WTC11 (cell line): ENCODE results near the gene LOXL1. TPM values are rescaled to one million over a fixed set of nuclear protein-coding genes. Genes with fewer than 3 reads are reported as not detected.

Source experiments
- ATAC-seq: fragments of 200-7000 bp; cut with Tn5 transposase; 2 replicates; pipeline ENCODE4 v1.10.0; 2021; ENCODE audit warnings: mild to moderate bottlenecking, moderate library complexity
- CTCF ChIA-PET: fragments of 300-600 bp; sonication (Branson Sonifier 250); formaldehyde crosslinking; loops from one replicate; lab custom pipeline; 2021; ENCODE audit warnings: antibody characterized with exemption; lab: Charles Lee
- POLR2A ChIA-PET: fragments of 350-600 bp; sonication (Branson Sonifier 250); formaldehyde crosslinking; loops from one replicate; lab custom pipeline; 2021; ENCODE audit warnings: antibody characterized with exemption; lab: Charles Lee
- DNase-seq: peaks from one replicate; pipeline ENCODE4 v3.0.0; 2021; ENCODE audit warnings: low spot score
- H3K27ac Mint-ChIP-seq: 2 replicates; pipeline ENCODE4 v1.8.0; 2021; ENCODE audit warnings: mixed read lengths
- H3K27me3 Mint-ChIP-seq: 2 replicates; pipeline ENCODE4 v1.8.0; 2021; ENCODE audit warnings: low read depth, mild to moderate bottlenecking, moderate library complexity, mixed read lengths
- H3K36me3 Mint-ChIP-seq: 2 replicates; pipeline ENCODE4 v1.8.0; 2021; ENCODE audit warnings: mixed read lengths
- H3K4me1 Mint-ChIP-seq: 2 replicates; pipeline ENCODE4 v1.8.0; 2022; ENCODE audit warnings: mixed read lengths
- H3K4me3 Mint-ChIP-seq: 2 replicates; pipeline ENCODE4 v1.8.0; 2021; ENCODE audit warnings: mild to moderate bottlenecking, moderate library complexity, mixed read lengths
- H3K9me3 Mint-ChIP-seq: 2 replicates; pipeline ENCODE4 v1.8.0; 2021; ENCODE audit warnings: mixed read lengths
- CBFB ChIP-seq: sonication (generic); formaldehyde crosslinking; IDR thresholded peaks from 2 replicates; pipeline ENCODE4 v1.8.1; 2022; ENCODE audit warnings: mild to moderate bottlenecking, low read depth, missing genetic modification reagents
- CREB1 ChIP-seq: sonication (generic); formaldehyde crosslinking; IDR thresholded peaks from 2 replicates; pipeline ENCODE4 v1.8.0; 2023; ENCODE audit warnings: mild to moderate bottlenecking, missing genetic modification reagents
- CREM ChIP-seq: sonication (generic); formaldehyde crosslinking; IDR thresholded peaks from 2 replicates; pipeline ENCODE4 v1.8.1; 2022; ENCODE audit warnings: mild to moderate bottlenecking, missing genetic modification reagents, moderate library complexity
- CTCF ChIP-seq: fragments of 200-600 bp; IDR thresholded peaks from 2 replicates; pipeline ENCODE4 v1.8.0; 2022; ENCODE audit warnings: antibody characterized with exemption
- E2F4 ChIP-seq: sonication (generic); formaldehyde crosslinking; IDR thresholded peaks from 2 replicates; pipeline ENCODE4 v1.8.1; 2022; ENCODE audit warnings: low read depth, mild to moderate bottlenecking, moderate library complexity, missing genetic modification reagents, borderline replicate concordance
- FOXJ3 ChIP-seq: sonication (generic); formaldehyde crosslinking; IDR thresholded peaks from 2 replicates; pipeline ENCODE4 v1.9.0; 2021; ENCODE audit warnings: missing genetic modification reagents, mild to moderate bottlenecking, borderline replicate concordance
- GTF2I ChIP-seq: fragments of 250-450 bp; sonication (Bioruptor Pico); conservative IDR thresholded peaks from 2 replicates; pipeline ENCODE4 v1.4.0; 2021; ENCODE audit warnings: mild to moderate bottlenecking
- HMGA2 ChIP-seq: fragments of 250-450 bp; sonication (Bioruptor Pico); IDR thresholded peaks from 2 replicates; pipeline ENCODE4 v1.4.0; 2021; ENCODE audit warnings: mild to moderate bottlenecking, moderate library complexity
- NR3C1 ChIP-seq: sonication (generic); formaldehyde crosslinking; conservative IDR thresholded peaks from 2 replicates; pipeline ENCODE4 v1.8.1; 2023; ENCODE audit warnings: low read depth, mild to moderate bottlenecking, missing genetic modification reagents
- OVOL2 ChIP-seq: fragments of 250-450 bp; sonication (Bioruptor Pico); IDR thresholded peaks from 2 replicates; pipeline ENCODE4 v1.9.0; 2021; ENCODE audit warnings: mild to moderate bottlenecking, borderline replicate concordance
- PREB ChIP-seq: sonication (generic); formaldehyde crosslinking; IDR thresholded peaks from 2 replicates; pipeline ENCODE4 v1.8.1; 2022; ENCODE audit warnings: mild to moderate bottlenecking, missing genetic modification reagents, moderate library complexity, borderline replicate concordance
- SP1 ChIP-seq: sonication (generic); formaldehyde crosslinking; conservative IDR thresholded peaks from 2 replicates; pipeline ENCODE4 v1.8.1; 2022; ENCODE audit warnings: missing genetic modification reagents
- STAT6 ChIP-seq: sonication (generic); formaldehyde crosslinking; conservative IDR thresholded peaks from 2 replicates; pipeline ENCODE4 v1.8.1; 2023; ENCODE audit warnings: mild to moderate bottlenecking, low read depth, missing genetic modification reagents, moderate library complexity
- TEAD1 ChIP-seq: sonication (generic); formaldehyde crosslinking; IDR thresholded peaks from 2 replicates; pipeline ENCODE4 v1.8.0; 2022; ENCODE audit warnings: mild to moderate bottlenecking, missing genetic modification reagents
- TP53 ChIP-seq: sonication (generic); formaldehyde crosslinking; IDR thresholded peaks from 2 replicates; pipeline ENCODE4 v1.8.1; 2023; ENCODE audit warnings: mild to moderate bottlenecking, missing genetic modification reagents
- USF2 ChIP-seq: sonication (generic); formaldehyde crosslinking; IDR thresholded peaks from 2 replicates; pipeline ENCODE4 v1.8.1; 2023; ENCODE audit warnings: mild to moderate bottlenecking, missing genetic modification reagents, moderate library complexity
- ZMAT4 ChIP-seq: fragments of 250-450 bp; sonication (Bioruptor Pico); IDR thresholded peaks from 2 replicates; pipeline ENCODE4 v1.9.0; 2021; ENCODE audit warnings: mild to moderate bottlenecking
- ZNF138 ChIP-seq: sonication (generic); formaldehyde crosslinking; conservative IDR thresholded peaks from 2 replicates; pipeline ENCODE4 v1.8.1; 2022; ENCODE audit warnings: mild to moderate bottlenecking, moderate library complexity, missing genetic modification reagents
- ZNF232 ChIP-seq: sonication (generic); formaldehyde crosslinking; IDR thresholded peaks from 2 replicates; pipeline ENCODE4 v1.8.0; 2022; ENCODE audit warnings: mild to moderate bottlenecking, missing genetic modification reagents
- ZNF317 ChIP-seq: sonication (generic); formaldehyde crosslinking; IDR thresholded peaks from 2 replicates; pipeline ENCODE4 v1.8.1; 2023; ENCODE audit warnings: low read depth, mild to moderate bottlenecking, moderate library complexity, missing genetic modification reagents, borderline replicate concordance
- ZNF512 ChIP-seq: sonication (generic); formaldehyde crosslinking; IDR thresholded peaks from 2 replicates; pipeline ENCODE4 v1.8.1; 2022; ENCODE audit warnings: missing genetic modification reagents, borderline replicate concordance
- total RNA-seq: library from RNA; stranded (reverse); gene quantifications from 3 replicates; pipeline ENCODE4 v1.2.3, GENCODE V29; 2021

The LOXL1 gene
- total RNA-seq, 1 experiment from 2014 or later: 10.6 TPM

GRCh38 chr15:73889762-73890124 lies 36.5 kb upstream of the LOXL1 start (continued):
- TF ChIP-seq GTF2I (CRISPR knock-in tag): no peak
- TF ChIP-seq SP1 (CRISPR knock-in tag): no peak
- TF ChIP-seq CBFB: no peak
- no peak for TF ChIP-seq CREM (CRISPR knock-in tag)
- no peak for TF ChIP-seq ZNF512
- TF ChIP-seq ZNF138: no peak
- TF ChIP-seq USF2 (CRISPR knock-in tag): no peak
- TF ChIP-seq CTCF: no peak

- Mint-ChIP-seq H3K9me3 (peaks cover 13% of the 10 kb centered on the region), H3K36me3 (0 out of 2 replicates have a peak, but pooled peaks cover 3% of the 10 kb centered on the region), H3K4me1 (peaks cover 12% of the 10 kb centered on the region), H3K27ac (no peak overlapping the region), H3K27me3 (peaks cover 4% of the 10 kb centered on the region; the same call in 1 of the 2 replicates), H3K4me3 (no peak overlapping the region)
- POLR2A ChIA-PET: no interaction called here
- DNase-seq (no peak), ATAC-seq (no peak)
- CTCF ChIA-PET: interaction anchor here (0.6 to 2.3 kb wide), 2 partner anchors 26 to 30 kb away, joined by 3 to 13 read pairs; no protein-coding TSS in a partner anchor
- TF ChIP-seq TP53 (CRISPR knock-in tag) (no peak), NR3C1 (CRISPR knock-in tag) (no peak), ZNF317 (CRISPR knock-in tag) (no peak), FOXJ3 (CRISPR knock-in tag) (no peak), HMGA2 (CRISPR knock-in tag) (no peak), TEAD1 (no peak), ZNF232 (CRISPR knock-in tag) (no peak), STAT6 (CRISPR knock-in tag) (no peak), E2F4 (CRISPR knock-in tag) (no peak), OVOL2 (CRISPR knock-in tag) (no peak), PREB (CRISPR knock-in tag) (no peak), CREB1 (CRISPR knock-in tag) (no peak), ZMAT4 (CRISPR knock-in tag) (no peak)
Measured at GRCh38 chr15:73891328-73892315, 34.6 kb upstream of the LOXL1 start.
